Stimulated activated CD4-positive, alpha-beta T cell treated with anti-CD3 and anti-CD28 coated beads, Interleukin-12 subunit alpha, Interleukin-12 subunit beta, amount 100 ng/mL, for 4 hours (primary cell): ENCODE measurements around the gene NDUFA5.

ENCODE experiments used
- DNase-seq: peaks from one replicate; pipeline ENCODE4 v3.0.0-alpha.2; 2020

NDUFA5 gene

GRCh38 chr7:123557398-123558288 is at the start of gene NDUFA5:
Gene NDUFA5, minus strand, starts transcription at chr7:123557818. Its CDS starts 23 bp downstream, at chr7:123557795.
- DNase-seq, result peak; percentile 90

GRCh38 chr7:123604739-123605138 is 47.1 kb upstream of the NDUFA5 start:
- DNase-seq, result no peak

- DNase-seq, result no peak
Observed at GRCh38 chr7:123602648-123603047, 45.0 kb upstream of the NDUFA5 start.

- DNase-seq, result no peak
Observed at GRCh38 chr7:123601530-123601929, 43.9 kb upstream of the NDUFA5 start, which contains the start of gene ASB15. Gene ASB15, plus strand, starts transcription at chr7:123601821. Its CDS starts 12,682 bp downstream, at chr7:123614503.

- DNase-seq, result no peak
Observed at GRCh38 chr7:123600876-123601275, 43.3 kb upstream of the NDUFA5 start.

GRCh38 chr7:123599766-123600165 is 42.1 kb upstream of the NDUFA5 start:
- DNase-seq, result no peak

- DNase-seq, result no peak
Observed at GRCh38 chr7:123598657-123599056, 41.0 kb upstream of the NDUFA5 start.

- no peak for DNase-seq
Observed at GRCh38 chr7:123594813-123595241, 37.2 kb upstream of the NDUFA5 start.

GRCh38 chr7:123588376-123588775 is 30.8 kb upstream of the NDUFA5 start:
- DNase-seq, result no peak

GRCh38 chr7:123583821-123584220 is 26.2 kb upstream of the NDUFA5 start:
- DNase-seq, result no peak

- no peak for DNase-seq
Observed at GRCh38 chr7:123581162-123581459, 23.5 kb upstream of the NDUFA5 start.

- DNase-seq, result no peak
Observed at GRCh38 chr7:123580406-123581161, 23.0 kb upstream of the NDUFA5 start.

- DNase-seq, result no peak
Observed at GRCh38 chr7:123579416-123579815, 21.8 kb upstream of the NDUFA5 start.

GRCh38 chr7:123573896-123574467 is 16.4 kb upstream of the NDUFA5 start:
- no peak for DNase-seq

GRCh38 chr7:123573341-123573740 is 15.7 kb upstream of the NDUFA5 start:
- no peak for DNase-seq

GRCh38 chr7:123571684-123572083 is 14.1 kb upstream of the NDUFA5 start:
- no peak for DNase-seq

GRCh38 chr7:123571187-123571586 is 13.6 kb upstream of the NDUFA5 start:
- no peak for DNase-seq

GRCh38 chr7:123570390-123571182 is 13.0 kb upstream of the NDUFA5 start:
- DNase-seq, result no peak

- DNase-seq, result no peak
Observed at GRCh38 chr7:123569352-123570010, 11.9 kb upstream of the NDUFA5 start.

- DNase-seq, result no peak
Observed at GRCh38 chr7:123562121-123562520, 4.5 kb upstream of the NDUFA5 start.

- no peak for DNase-seq
Observed at GRCh38 chr7:123558289-123558874, 764 bp upstream of the NDUFA5 start.

GRCh38 chr7:123557016-123557397 is 611 bp downstream of the NDUFA5 start:
- no peak for DNase-seq
